NCI-H146 treated with DMSO at 0.1 percent for 48 hours (cell line): ENCODE data around the gene LCN12.
A peak's percentile ranks its signal among the peaks of the same experiment; 100 is the strongest.
"Not testable (repeated sequence)": the region's sequence is repeated elsewhere in the genome, so short reads cannot be mapped to it uniquely, and the experiment has no call there.

ENCODE experiments used
- DNase-seq: peaks from one replicate; lab custom pipeline; 2025; ENCODE audit not compliant: unreplicated experiment; lab: John Stamatoyannopoulos, UW

Gene LCN12

DNA sequence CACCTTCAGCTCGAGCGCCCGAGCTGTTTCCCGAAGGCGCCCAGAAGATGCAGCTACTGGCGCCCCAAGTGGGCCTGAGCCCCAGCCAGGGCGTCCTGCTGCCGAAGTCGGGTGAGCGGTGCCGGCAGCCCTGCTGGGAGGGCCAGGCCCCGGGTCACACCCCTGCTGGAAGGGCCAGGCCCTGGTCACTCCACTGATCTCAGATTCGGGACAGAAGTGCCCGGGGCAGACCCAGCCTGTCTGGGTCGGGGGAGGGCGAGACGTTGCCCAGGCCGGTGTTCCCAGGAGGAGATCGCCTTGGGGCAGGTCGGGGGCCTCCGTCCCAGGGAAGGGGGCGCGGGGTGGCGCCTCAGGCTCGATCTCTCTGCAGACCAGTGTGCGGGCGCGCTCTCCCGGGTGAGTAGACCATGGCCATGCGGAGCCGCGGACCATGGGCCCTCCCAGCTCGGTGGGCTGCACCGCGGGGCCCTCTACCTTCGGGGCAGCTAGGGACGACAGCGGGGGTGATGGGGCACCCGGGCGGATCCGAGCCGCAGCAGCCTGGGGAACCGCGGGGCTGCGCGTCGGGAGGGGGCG is 33.0 kb downstream of the LCN12 start:
- DNase-seq, result no peak

DNA sequence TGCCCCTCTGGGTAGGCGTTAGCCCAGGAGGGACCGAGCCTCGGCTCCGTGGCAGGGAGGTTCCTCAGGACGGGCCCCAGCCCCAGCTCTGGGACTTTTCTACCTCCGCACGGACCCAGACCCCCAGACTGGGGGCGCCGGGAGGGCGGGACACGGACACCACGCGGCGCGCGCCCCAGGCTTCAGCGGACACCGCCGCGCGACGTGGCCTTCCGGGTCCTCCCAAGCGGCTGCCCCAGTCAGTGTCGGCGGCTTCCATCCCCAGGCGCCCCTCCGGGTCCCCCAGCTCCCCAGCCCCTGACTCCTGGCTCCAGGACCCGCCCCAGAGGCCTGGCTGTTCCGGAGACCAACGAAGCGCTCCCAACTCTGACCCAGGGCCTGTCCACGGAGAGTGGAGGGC is 33.8 kb downstream of the LCN12 start:
- DNase-seq, result no peak

DNA sequence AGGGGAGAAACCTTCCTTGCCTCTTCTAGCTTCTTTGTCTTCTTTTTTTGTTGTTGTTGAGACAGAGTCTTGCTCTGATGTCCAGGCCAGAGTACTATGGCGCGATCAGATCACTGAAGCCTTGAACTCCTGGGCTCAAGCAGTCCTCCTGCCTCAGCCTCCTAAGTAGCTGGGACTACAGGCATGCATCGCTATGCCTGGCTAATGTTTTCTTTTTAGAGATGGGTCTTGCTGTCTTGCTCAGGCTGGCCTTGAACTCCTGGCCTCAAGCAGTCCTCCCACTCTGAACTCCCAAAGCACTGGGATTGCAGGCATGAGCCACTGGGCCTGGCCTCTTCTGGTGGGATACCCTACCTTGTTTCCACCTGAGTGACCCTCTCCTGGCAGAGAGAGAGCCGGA is 36.8 kb downstream of the LCN12 start:
- DNase-seq, result no peak

DNA sequence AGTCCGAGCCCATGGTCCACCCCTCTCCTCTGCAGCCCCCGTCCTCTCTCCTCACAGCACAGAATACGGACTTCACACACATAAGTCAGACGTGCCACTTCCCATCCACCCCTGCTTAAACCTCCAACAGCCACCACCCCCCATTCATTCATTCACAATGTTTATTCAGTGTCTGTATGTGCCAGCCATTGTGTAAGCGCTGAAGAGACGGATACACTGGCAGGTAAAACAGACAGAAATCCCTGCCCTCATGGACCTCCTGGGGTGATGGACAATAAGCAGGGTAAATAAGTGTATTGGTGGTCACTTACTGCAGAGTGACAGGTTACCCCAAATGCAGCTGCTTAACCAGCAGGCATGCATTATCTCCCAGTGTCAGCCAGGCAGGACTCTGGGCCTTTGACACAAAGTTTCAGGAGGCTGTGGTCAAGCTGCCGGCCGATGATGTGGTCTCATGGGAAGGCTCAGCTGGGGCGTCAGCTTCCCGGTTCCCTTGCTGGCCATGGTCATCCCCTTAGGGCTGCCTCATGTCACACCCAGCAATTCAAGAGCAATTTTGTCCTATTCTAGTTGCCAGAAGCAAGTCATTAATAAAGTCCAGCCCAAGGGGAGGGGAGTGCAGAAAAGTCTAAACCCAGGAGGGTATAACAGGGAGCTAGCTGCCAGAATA is 38.3 kb downstream of the LCN12 start:
- DNase-seq, result peak; percentile 69

GRCh38 chr9:136991993-136992818 is 40.1 kb downstream of the LCN12 start, which contains the start of gene PAXX:
PAXX (plus strand) TSS chr9:136992422; CDS start chr9:136992444, 22 bp downstream.
- no peak for DNase-seq

DNA sequence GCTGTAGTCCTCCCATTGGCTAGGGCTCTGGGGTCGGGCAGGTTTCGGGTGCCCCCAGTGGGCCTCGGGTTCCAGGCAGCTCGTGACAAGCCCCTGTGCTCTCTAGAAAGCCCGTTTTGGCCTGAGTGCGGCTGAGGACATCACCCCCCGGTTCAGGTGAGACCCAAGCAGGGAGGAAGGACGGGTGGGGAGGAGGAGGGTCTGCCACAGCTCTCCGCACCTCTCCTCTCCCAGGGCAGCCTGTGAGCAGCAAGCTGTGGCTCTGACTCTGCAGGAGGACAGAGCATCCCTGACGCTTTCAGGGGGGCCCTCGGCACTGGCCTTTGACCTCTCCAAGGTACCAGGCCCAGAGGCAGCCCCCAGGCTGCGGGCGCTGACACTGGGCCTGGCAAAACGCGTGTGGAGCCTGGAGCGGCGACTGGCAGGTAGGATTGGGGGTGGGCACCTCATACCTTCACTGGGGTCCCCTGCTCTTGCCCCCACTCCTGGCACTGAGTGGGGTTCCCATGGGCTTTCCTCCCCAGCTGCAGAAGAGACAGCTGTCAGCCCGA is 40.8 kb downstream of the LCN12 start:
- no peak for DNase-seq

DNA sequence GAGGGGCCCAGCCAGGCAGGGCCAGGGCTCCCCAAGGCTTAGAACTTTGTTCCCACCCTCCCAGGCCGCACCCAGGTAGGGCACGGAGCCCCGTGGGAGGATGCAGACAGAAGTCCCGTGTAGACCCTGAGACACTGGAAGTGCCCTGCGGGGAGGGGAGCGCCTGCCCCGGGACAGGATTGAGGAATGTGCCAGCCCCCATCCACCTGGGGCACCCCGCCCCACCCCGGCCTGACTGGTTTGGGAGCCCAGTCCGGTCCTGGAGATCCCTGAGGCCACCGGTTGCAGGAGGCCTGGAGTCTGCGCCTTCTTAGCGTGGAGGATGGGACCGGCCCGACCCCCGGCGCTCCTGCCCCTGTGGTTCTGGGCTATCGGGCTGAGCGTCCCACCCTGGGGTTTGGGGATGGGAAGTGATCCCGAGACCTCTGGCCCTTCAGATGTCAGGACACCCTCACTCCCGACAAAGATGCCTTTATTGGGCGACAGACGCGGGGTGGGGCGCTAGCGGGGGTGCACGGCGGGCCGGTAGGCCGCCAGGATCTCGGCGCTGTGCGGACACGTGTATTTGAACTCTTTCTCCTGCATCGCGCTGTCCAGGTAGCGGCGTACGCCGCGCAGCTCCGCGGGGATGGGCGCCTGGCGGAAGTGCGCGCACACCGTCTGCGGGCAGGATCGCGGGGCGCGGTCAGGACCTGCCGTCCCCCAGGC is 42.3 kb downstream of the LCN12 start:
- DNase-seq, result no peak

DNA sequence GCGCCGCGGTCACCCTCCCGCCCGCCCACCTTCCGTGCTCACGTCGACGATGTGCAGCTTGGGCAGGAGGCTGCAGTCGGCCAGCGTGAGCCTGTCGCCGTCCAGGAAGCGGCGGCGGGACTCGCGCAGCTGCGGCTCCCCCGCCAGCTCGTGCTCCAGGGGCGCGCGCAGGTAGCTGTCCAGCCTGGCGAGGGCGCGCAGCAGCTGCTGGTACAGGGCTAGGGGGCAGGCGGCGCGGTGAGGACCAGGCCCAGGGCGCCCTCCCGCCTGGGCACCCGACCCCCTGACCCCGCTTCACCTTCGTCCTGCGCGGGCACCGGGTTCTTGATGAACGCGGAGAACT is 42.8 kb downstream of the LCN12 start:
- no peak for DNase-seq

DNA sequence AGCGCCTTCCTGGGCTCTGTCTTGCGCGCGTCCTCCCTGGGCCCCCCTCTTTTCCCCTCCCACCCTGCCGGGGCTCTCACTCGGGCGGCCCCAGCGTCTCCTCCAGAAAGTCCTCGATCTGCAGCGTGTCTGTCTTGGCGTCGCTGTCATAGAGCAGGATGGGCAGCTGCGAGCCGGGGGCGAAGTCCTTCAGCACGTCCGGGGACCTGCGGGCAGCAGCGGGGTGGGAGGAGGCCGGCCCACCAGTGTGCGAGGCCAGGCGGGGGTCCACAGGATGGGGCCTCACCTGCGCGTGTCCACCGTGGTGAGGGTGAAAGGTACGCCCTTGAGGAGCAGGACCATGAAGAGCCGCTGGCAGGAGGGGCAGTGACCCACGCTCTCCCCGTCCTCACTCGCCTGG is 43.3 kb downstream of the LCN12 start:
- DNase-seq, result no peak

DNA sequence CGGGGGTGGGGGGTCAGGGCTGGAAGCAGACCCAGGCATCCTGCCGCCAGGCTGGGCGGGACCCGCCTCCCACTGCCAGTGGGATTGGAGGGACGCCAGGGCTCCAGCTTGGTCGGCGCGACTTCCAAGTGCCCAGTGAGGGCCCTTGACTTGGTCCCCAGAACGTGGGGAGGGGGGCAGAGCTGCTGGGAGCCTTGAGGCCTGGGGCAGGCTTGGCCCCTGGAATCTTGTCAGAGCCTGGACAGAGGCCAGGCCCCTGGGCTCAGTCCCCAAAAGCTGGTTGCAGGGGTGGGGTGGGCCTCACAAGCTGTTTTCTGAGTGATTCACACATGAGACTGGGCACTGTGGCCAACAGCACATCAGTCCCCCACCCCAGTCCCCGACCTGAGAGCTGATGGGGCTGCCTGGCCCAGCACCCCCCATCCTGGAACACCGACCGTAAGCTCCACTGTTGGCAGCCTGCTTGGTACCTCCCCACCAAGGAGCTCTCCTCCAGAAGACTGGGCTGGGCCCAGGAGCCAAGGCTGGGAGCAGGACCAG is 43.8 kb downstream of the LCN12 start:
- DNase-seq, result no peak

DNA sequence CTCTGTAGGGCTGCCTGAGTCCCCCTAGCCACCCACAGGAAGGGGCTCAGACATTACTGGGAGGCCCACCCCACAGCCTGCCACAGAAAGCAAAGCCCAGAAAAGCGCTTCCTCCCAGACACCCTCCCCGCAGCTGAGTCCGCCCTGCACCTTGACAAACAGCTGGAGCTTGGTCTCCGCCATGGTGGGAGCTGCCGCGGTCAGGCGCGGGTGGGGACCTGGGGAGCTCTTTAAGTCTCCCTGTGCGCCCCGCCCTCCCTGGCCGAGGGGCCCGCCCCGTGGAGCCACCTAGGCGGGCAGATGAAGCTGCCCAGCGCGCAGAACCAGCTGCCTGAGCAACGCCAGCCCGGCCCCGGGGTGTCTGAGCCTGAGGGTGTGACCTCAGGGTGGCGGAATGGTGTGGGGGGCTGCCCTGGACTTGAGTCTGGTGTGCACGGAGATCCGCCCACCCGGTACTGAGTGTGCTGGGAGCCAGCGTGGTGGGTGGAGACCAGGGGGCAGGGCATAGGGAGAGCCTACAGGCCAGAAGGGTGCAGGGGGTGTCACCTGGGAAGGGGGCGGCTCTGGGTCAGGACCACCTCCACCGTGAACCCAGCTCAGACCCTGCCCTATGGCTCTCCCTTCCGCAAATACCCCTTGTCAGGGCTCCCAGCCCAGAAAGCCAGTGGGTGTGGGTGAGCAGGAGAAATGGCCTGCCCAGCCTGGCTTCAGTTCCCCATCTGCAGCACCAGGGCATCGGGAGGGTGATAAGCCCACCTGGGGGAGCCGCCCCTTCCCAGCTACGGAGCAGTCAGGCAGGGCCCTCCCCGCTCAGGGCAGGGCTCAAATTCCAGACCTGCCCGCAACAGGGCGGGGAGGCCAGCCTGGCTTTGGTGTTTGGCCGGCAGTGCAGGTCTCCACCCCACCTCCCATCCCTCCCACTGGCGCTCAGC is 44.6 kb downstream of the LCN12 start, which contains the start of gene CLIC3:
CLIC3 (minus strand) TSS at position 208 of the 932 bp plus-strand sequence; CDS start at position 183, 25 bp downstream.
- DNase-seq, result no peak

DNA sequence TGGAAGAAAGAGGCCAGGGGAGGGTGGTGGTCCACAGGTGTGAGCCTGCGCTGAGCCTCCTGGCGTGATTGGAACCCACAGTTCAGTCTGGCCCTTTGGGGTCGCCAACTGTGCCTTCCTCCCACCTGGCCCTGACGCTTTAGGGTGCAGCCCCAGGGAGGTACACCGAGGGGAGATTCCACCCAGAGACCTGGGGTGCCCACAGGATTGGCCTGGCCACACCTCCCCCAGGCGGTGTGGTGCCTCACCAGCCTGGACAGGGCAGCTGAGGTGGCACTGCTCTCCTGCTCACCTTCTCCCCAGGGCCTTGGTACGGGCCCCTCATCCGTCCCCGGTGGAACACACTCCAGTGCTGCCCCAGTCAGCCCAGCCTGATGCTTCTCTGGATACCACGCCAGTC is 45.3 kb downstream of the LCN12 start:
- DNase-seq, result no peak

DNA sequence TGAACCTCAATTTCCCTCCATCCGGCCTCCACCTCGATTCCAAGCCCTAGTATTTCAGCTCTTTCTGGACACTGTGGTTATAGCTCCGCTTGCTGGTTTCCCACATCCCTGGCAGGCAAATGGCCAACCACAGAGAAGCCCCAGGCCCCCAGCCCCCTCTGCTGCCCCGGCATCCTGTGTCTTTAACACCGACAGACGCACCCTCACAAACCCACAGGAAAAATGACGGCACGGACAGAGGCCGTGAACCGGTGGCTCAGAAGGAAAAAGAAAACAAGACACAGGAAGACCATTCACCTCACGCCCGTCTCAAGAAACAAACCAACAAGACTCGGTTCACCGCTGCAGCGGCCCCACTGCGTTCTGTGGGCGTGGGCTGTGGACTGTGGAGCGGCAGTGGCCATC is 45.8 kb downstream of the LCN12 start:
- DNase-seq, result no peak

- no peak for DNase-seq
These were observed 48.3 kb downstream of the LCN12 start for GRCh38 chr9:137000177-137000930.

DNA sequence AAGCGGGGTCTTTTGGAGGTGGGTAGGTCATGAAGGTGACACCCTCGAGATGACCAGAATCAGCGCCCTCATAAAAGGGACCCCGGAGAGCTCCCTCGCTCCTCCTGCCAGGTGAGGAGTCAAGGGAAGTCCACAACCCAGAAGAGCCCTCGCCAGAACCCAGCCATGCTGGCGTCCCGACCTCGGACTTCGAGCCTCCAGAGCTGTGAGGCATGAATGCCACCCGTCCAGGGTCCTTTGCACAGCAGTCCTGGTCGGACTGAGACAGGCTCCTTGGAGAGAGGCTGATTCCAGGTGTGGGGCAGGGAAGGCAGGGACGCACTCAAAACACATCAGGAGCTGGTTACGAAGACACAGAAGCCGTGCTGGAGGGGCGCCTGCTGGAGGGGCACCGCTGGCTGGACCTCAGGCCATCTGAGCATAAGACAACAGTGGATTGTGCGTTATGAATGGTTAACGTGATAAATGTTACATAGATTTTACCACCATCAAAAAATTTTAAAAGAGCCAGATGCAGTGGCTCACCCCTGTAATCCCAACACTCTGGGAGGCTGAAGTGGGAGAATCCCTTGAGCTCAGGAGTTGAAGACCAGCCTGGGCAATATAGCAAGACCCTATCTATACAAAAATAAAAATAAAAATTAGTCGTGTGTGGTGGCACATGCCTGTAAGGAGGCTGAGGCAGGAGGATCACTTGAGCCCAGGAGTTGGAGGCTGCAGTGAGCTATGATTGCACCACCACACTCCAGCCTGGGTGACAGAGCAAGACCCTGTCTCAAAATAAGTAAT is 50.0 kb downstream of the LCN12 start:
- no peak for DNase-seq

GRCh38 chr9:137002646-137003041 is 50.6 kb downstream of the LCN12 start:
- no peak for DNase-seq

- DNase-seq, result not testable (repeated sequence)
These were observed 52.2 kb downstream of the LCN12 start for GRCh38 chr9:137004285-137004684.
